GM12864 (cell line): ENCODE results near the gene KRTAP12-4.

Experiments used
- DNase-seq: peaks from one replicate; pipeline ENCODE4 v3.0.0-alpha.2; 2011; ENCODE audit warnings: low read depth
- H3K4me3 ChIP-seq: 2 replicates; pipeline ENCODE4 v1.5.1; 2011; ENCODE audit warnings: mild to moderate bottlenecking, low read depth, low read length, control low read depth
- CTCF ChIP-seq: IDR thresholded peaks from 2 replicates; pipeline ENCODE4 v1.5.1; 2011; ENCODE audit warnings: low read depth, mild to moderate bottlenecking, moderate library complexity, low read length, control low read depth, inconsistent platforms; ENCODE audit errors: missing control alignments

The KRTAP12-4 gene

GRCh38 chr21:44654576-44655175 lies at the start of gene KRTAP12-4:
Gene KRTAP12-4 (minus strand): TSS chr21:44654659. CDS start chr21:44654614, 45 bp downstream.
- TF ChIP-seq CTCF: no peak
- no peak for DNase-seq
- H3K4me3 ChIP-seq: no peak within 1 kb of the TSS

- H3K4me3 ChIP-seq: no peak overlapping the region
- DNase-seq: no peak
- TF ChIP-seq CTCF: no peak
Observed at GRCh38 chr21:44703731-44704635, 49.5 kb upstream of the KRTAP12-4 start.

- TF ChIP-seq CTCF: no peak
Observed at GRCh38 chr21:44702973-44703730, 48.7 kb upstream of the KRTAP12-4 start.

GRCh38 chr21:44702111-44702972 lies 47.9 kb upstream of the KRTAP12-4 start:
- no peak overlapping the region for H3K4me3 ChIP-seq
- no peak for DNase-seq
- no peak for TF ChIP-seq CTCF

More at GRCh38 chr21:44702973-44703730, 48.7 kb upstream of the KRTAP12-4 start:
- H3K4me3 ChIP-seq: no peak overlapping the region
- DNase-seq: no peak

- DNase-seq: no peak
- H3K4me3 ChIP-seq: no peak overlapping the region
- TF ChIP-seq CTCF: no peak
Observed at GRCh38 chr21:44701541-44701940, 47.1 kb upstream of the KRTAP12-4 start.

- DNase-seq: no peak
- H3K4me3 ChIP-seq: no peak overlapping the region
- no peak for TF ChIP-seq CTCF
Observed at GRCh38 chr21:44701023-44701400, 46.6 kb upstream of the KRTAP12-4 start.
